Trophoblast cell (in vitro differentiated cells and primary cell): Measurements from ENCODE around the gene TREH.
A peak's percentile ranks its signal among the peaks of the same experiment; 100 is the strongest.
"Not testable (repeated sequence)": the region's sequence is repeated elsewhere in the genome, so short reads cannot be mapped to it uniquely, and the experiment has no call there.

ENCODE experiments used
- DNase-seq, 2 donors: peaks; one replicate each; pipeline ENCODE4 v3.0.0-alpha.2; 2016
- H2AFZ ChIP-seq: 2 replicates; pipeline ENCODE4 v1.6.1; 2013; ENCODE audit warnings: low read length, moderate library complexity, mild to moderate bottlenecking; ENCODE audit not compliant: insufficient read depth, poor library complexity
- H2AK5ac ChIP-seq: 2 replicates; pipeline ENCODE4 v1.6.1; 2013; ENCODE audit warnings: mild to moderate bottlenecking, low read length
- H2BK120ac ChIP-seq: 2 replicates; pipeline ENCODE4 v1.6.1; 2013; ENCODE audit warnings: low read length, mild to moderate bottlenecking, moderate library complexity; ENCODE audit not compliant: insufficient read depth, poor library complexity
- H2BK12ac ChIP-seq: 2 replicates; pipeline ENCODE4 v1.6.1; 2013; ENCODE audit warnings: mild to moderate bottlenecking, low read length, moderate library complexity
- H2BK5ac ChIP-seq: 2 replicates; pipeline ENCODE4 v1.6.1; 2013; ENCODE audit warnings: low read length, low read depth, moderate library complexity, mild to moderate bottlenecking; ENCODE audit not compliant: poor library complexity
- H3K14ac ChIP-seq: 2 replicates; pipeline ENCODE4 v1.6.1; 2013; ENCODE audit warnings: mild to moderate bottlenecking, low read length
- H3K18ac ChIP-seq: 2 replicates; pipeline ENCODE4 v1.6.1; 2013; ENCODE audit warnings: mild to moderate bottlenecking, low read length
- H3K23ac ChIP-seq: 2 replicates; pipeline ENCODE4 v1.6.1; 2013; ENCODE audit warnings: low read length
- H3K27ac ChIP-seq: 2 replicates; pipeline ENCODE4 v1.5.1; 2013; ENCODE audit warnings: low read depth, mild to moderate bottlenecking, inconsistent platforms, low read length, moderate library complexity
- H3K27me3 ChIP-seq: 2 replicates; pipeline ENCODE4 v1.6.1; 2013; ENCODE audit warnings: inconsistent platforms, mild to moderate bottlenecking, low read length, moderate library complexity; ENCODE audit not compliant: insufficient read depth
- H3K36me3 ChIP-seq, 2 experiments: 1 replicate in 1 of 2; 2 replicates in 1 of 2; pipeline ENCODE4 v1.6.1; 2013; ENCODE audit warnings: low read length in 2 of 2, mild to moderate bottlenecking in 2 of 2, moderate library complexity in 1 of 2; ENCODE audit not compliant: insufficient read depth in 2 of 2, control insufficient read depth in 1 of 2
- H3K4ac ChIP-seq: 2 replicates; pipeline ENCODE4 v1.6.1; 2013; ENCODE audit warnings: low read depth, mild to moderate bottlenecking, low read length, moderate library complexity
- H3K4me1 ChIP-seq, 2 experiments: 1 replicate in 1 of 2; 2 replicates in 1 of 2; pipeline ENCODE4 v1.6.1; 2013; ENCODE audit warnings: low read length in 2 of 2, mild to moderate bottlenecking in 2 of 2, moderate library complexity in 1 of 2; ENCODE audit not compliant: insufficient read depth in 2 of 2, control insufficient read depth in 1 of 2
- H3K4me2 ChIP-seq: 2 replicates; pipeline ENCODE4 v1.6.1; 2013; ENCODE audit warnings: inconsistent platforms, mild to moderate bottlenecking, low read length, moderate library complexity
- H3K4me3 ChIP-seq: 2 replicates; pipeline ENCODE4 v1.5.1; 2013; ENCODE audit warnings: mild to moderate bottlenecking, low read depth, low read length, inconsistent platforms
- H3K79me1 ChIP-seq: one replicate; pipeline ENCODE4 v1.6.1; 2013; ENCODE audit warnings: low read length
- H3K79me2 ChIP-seq: 2 replicates; pipeline ENCODE4 v1.6.1; 2013; ENCODE audit warnings: low read length, mild to moderate bottlenecking; ENCODE audit not compliant: control insufficient read depth, insufficient read depth, poor library complexity
- H3K9ac ChIP-seq: 2 replicates; pipeline ENCODE4 v1.6.1; 2013; ENCODE audit warnings: mild to moderate bottlenecking, low read length
- H3K9me3 ChIP-seq: 2 replicates; pipeline ENCODE4 v1.6.1; 2013; ENCODE audit warnings: low read depth, mild to moderate bottlenecking, control low read depth, inconsistent platforms, low read length; ENCODE audit not compliant: insufficient read depth
- H4K12ac ChIP-seq: 2 replicates; pipeline ENCODE4 v1.6.1; 2013; ENCODE audit warnings: low read depth, mild to moderate bottlenecking, low read length, moderate library complexity
- H4K8ac ChIP-seq: 2 replicates; pipeline ENCODE4 v1.6.1; 2013; ENCODE audit warnings: low read depth, mild to moderate bottlenecking, low read length, moderate library complexity
- H4K91ac ChIP-seq: one replicate; pipeline ENCODE4 v1.6.1; 2013; ENCODE audit warnings: low read depth, mild to moderate bottlenecking, low read length, moderate library complexity
- WGBS: extraction: QIAGEN DNeasy Blood & Tissue Kit; methylation state at CpG from one replicate; pipeline ENCODE4 v1.1.7; 2013; ENCODE audit warnings: missing lambda C conversion rate; ENCODE audit not compliant: insufficient read length, insufficient coverage; ENCODE audit errors: extremely low coverage; 5-methylcytosine and 5-hydroxymethylcytosine counted together

Gene TREH

DNA sequence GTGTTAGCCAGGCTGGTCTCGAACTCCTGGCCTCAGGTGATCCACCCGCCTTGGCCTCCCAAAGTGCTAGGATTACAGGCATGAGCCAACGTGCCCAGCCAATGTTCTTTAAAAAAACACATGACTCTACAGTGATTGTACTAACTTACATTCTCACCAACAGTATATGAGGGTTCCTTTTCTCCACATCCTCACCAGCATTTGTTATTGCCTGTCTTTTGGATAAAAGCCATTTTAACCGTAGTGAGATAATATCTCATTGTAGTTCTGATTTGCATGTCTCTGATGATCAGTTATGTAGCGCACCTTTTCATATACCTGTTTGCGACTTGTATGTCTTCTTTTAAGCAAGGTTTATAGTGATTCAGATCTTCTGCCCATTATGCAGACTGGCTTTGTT is 3.5 kb upstream of the TREH start:
- not testable (repeated sequence) for H3K36me3 ChIP-seq, H3K4ac ChIP-seq, H3K79me1 ChIP-seq, DNase-seq, H4K8ac ChIP-seq, H3K4me2 ChIP-seq, H3K4me1 ChIP-seq, H3K27me3 ChIP-seq, H3K79me2 ChIP-seq, H3K14ac ChIP-seq, H2BK12ac ChIP-seq, H2AFZ ChIP-seq, H3K4me3 ChIP-seq, H2AK5ac ChIP-seq, H4K12ac ChIP-seq, H3K9me3 ChIP-seq, H2BK5ac ChIP-seq, H2BK120ac ChIP-seq, H3K18ac ChIP-seq, H3K9ac ChIP-seq, H3K27ac ChIP-seq, H4K91ac ChIP-seq, H3K23ac ChIP-seq
- WGBS: no CpG with 5 or more reads among the region's 6 CpGs

DNA sequence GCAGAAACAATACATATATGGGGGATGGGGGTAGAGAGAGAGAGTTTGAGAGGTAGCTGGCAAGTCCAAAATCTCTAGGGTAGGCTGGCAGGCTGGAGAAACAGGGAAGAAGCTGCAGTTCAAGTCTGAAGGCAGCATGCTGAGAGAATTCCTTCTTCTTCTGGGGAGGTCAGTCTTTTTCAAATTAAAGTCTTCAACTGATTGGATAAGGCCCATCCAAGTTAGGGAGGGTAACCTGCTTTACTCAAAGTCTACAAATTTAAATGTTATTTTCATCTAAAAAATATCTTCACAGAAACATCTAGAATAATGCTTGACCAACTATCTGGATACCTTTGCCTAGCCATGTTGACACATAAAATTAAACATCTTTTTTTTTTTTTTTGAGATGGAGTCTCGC is 2.9 kb upstream of the TREH start:
- no peak overlapping the region for H3K4me3 ChIP-seq
- H3K4ac ChIP-seq: no peak overlapping the region
- no peak overlapping the region for H4K8ac ChIP-seq
- peaks cover 2% of the 10 kb centered on the region for H3K79me1 ChIP-seq
- no peak overlapping the region for H4K91ac ChIP-seq
- no peak for DNase-seq
- no peak overlapping the region for H3K27ac ChIP-seq
- H3K23ac ChIP-seq: no peak overlapping the region
- H3K4me1 ChIP-seq: no peaks in the 10 kb centered on the region
- H3K18ac ChIP-seq: no peak overlapping the region
- no peak overlapping the region for H3K14ac ChIP-seq
- no peak overlapping the region for H3K4me2 ChIP-seq
- no peak overlapping the region for H2BK5ac ChIP-seq
- no peak overlapping the region for H4K12ac ChIP-seq
- no peaks in the 10 kb centered on the region for H3K27me3 ChIP-seq
- no peak overlapping the region for H2BK12ac ChIP-seq
- no peaks in the 10 kb centered on the region for H3K9me3 ChIP-seq
- no CpG with 5 or more reads among the region's 1 CpG for WGBS
- H2AFZ ChIP-seq: no peak overlapping the region
- H3K9ac ChIP-seq: no peak overlapping the region
- no peak overlapping the region for H2BK120ac ChIP-seq
- no peaks in the 10 kb centered on the region for H3K79me2 ChIP-seq
- H3K36me3 ChIP-seq: no peaks in the 10 kb centered on the region
- no peak overlapping the region for H2AK5ac ChIP-seq

DNA sequence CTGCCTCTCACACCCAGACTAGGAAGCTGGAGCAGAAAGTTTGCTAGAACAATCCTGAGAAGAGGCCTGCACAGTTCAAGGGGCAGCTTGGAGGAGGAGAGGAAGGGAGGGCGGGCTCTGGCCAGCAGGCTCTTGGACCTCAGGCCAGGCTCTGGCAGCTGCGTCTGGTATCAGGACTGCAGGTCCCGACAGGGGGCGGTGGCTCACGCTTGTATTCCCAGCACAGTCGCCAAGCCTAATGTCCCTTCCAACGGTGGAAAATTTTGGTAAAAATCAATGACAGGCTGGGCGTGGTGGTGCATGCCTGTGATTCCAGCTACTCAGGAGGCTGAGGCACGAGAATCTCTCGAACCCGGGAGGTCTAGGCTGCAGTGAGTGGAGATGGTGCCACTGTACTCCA is 542 bp downstream of the TREH start:
- whole genome bisulfite sequencing: no CpG with 5 or more reads among the region's 11 CpGs
- not testable (repeated sequence) for H2AFZ ChIP-seq, H2BK5ac ChIP-seq, H4K8ac ChIP-seq, H2BK120ac ChIP-seq, H4K12ac ChIP-seq, H3K27ac ChIP-seq, H2BK12ac ChIP-seq, H3K9ac ChIP-seq, H3K14ac ChIP-seq, H3K27me3 ChIP-seq, H3K36me3 ChIP-seq, H3K4me1 ChIP-seq, H3K79me1 ChIP-seq, H4K91ac ChIP-seq, H3K23ac ChIP-seq, H3K9me3 ChIP-seq, H3K4me3 ChIP-seq, H3K79me2 ChIP-seq, H3K4ac ChIP-seq, H2AK5ac ChIP-seq, H3K4me2 ChIP-seq, H3K18ac ChIP-seq
- peak in 1 of 2 donors; percentile 53 for DNase-seq

DNA sequence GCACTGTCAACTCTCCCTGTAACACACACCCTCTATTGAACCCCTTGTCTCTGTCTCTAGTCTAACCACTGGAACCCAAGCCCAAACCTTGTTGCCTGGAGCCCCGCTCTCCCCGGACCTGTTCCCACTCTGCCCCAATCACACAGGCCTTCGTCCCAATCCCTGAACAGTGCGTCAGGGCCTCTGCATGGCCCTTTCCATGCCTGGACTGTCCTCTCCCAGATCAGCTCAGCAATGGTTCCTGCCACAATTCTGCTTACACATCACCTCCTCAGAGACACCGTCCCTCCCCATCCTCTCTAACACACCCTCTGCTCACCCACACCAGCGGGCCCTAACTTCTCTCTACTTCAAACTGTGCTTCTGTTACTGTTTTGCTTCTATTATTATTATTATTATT is 1.5 kb downstream of the TREH start:
- no peak overlapping the region for H3K27ac ChIP-seq
- H2BK120ac ChIP-seq: no peak overlapping the region
- H4K12ac ChIP-seq: no peak overlapping the region
- no peaks in the 10 kb centered on the region for H3K27me3 ChIP-seq
- H3K36me3 ChIP-seq: no peaks in the 10 kb centered on the region
- peaks cover 2% of the 10 kb centered on the region for H3K9me3 ChIP-seq
- H3K79me1 ChIP-seq: peaks cover 2% of the 10 kb centered on the region
- WGBS: no CpG with 5 or more reads among the region's 6 CpGs
- no peak overlapping the region for H4K8ac ChIP-seq
- H3K4me3 ChIP-seq: no peak overlapping the region
- H2AFZ ChIP-seq: no peak overlapping the region
- H3K79me2 ChIP-seq: no peaks in the 10 kb centered on the region
- no peak overlapping the region for H3K4ac ChIP-seq
- H3K14ac ChIP-seq: no peak overlapping the region
- no peak overlapping the region for H3K18ac ChIP-seq
- no peak overlapping the region for H3K4me2 ChIP-seq
- no peak overlapping the region for H2BK5ac ChIP-seq
- no peak overlapping the region for H3K23ac ChIP-seq
- H2AK5ac ChIP-seq: no peak overlapping the region
- H2BK12ac ChIP-seq: no peak overlapping the region
- H3K9ac ChIP-seq: no peak overlapping the region
- H4K91ac ChIP-seq: no peak overlapping the region
- no peaks in the 10 kb centered on the region for H3K4me1 ChIP-seq
- DNase-seq: no peak

DNA sequence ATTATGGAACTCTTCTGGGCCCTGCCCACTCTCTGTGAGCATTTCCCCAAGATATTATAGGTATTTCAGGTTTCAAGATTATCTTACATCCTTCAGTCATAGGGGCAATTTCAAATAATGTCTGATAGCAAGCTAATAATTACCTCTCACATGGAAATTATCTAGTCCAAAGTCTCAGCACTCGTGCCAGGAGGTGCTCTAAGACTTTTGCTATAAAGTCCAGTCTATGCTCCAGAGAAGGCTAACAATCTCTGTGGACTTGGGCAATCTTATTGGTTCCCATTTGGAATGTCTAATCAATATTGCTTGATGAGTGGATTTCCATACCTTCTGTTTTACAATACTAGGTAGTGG is 5.4 kb downstream of the TREH start:
- Histone ChIP-seq H2BK5ac (no peak overlapping the region), H3K27me3 (no peaks in the 10 kb centered on the region), H3K18ac (no peak overlapping the region), H3K4ac (no peak overlapping the region), H3K14ac (no peak overlapping the region), H4K91ac (no peak overlapping the region), H3K4me1 (no peaks in the 10 kb centered on the region), H3K23ac (no peak overlapping the region), H3K36me3 (no peaks in the 10 kb centered on the region), H2AFZ (no peak overlapping the region), H3K79me1 (no peaks in the 10 kb centered on the region), H2BK12ac (no peak overlapping the region), H4K12ac (no peak overlapping the region), H2AK5ac (no peak overlapping the region), H3K9me3 (peaks cover 2% of the 10 kb centered on the region), H3K9ac (no peak overlapping the region), H3K79me2 (no peaks in the 10 kb centered on the region), H3K4me2 (no peak overlapping the region), H2BK120ac (no peak overlapping the region), H3K4me3 (no peak overlapping the region), H3K27ac (no peak overlapping the region), H4K8ac (no peak overlapping the region)
- no CpG with 5 or more reads among the region's 1 CpG for WGBS
- DNase-seq: no peak
